ENCODE data around the gene FXYD4.

GRCh38 chr10:43395571-43396060 is 24.2 kb downstream of the FXYD4 start:
- no peak for TF ChIP-seq CTCF (conservative IDR thresholded peaks at IDR 0.05; ENCODE audit: low read length)
- TF ChIP-seq EZH2phosphoT487 (IDR thresholded peaks at IDR 0.05; ENCODE audit: borderline replicate concordance) = no peak
